ENCODE results near the gene XRCC4. TPM values are rescaled to one million over a fixed set of nuclear protein-coding genes. Genes with fewer than 3 reads are reported as not detected.

Gene XRCC4
- total and polyA plus RNA-seq, 9 of the 15 experiments (the other 6 are each of a cell fraction or from before 2014, with no cell fraction given): 13.6 to 61.6 (median 22.4) TPM

DNA sequence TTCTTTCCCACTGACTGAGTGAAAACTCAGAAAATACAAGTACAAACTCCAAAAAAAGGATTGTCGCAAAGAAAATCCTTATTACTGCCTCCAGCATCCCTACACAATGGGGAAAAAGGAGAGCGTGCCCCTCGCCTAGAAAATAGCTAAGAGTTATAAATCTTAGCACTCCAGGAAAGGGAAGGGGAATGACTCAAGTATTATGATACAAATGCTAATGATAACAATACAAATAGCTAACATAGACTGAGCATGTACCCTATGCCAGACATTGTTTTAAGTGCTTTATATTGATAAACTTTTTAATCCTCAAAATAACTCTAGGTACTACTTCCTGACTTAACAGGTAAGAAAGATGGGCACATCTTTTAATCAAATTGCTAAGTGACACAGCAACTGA lies 323.4 kb downstream of the XRCC4 start (continued):
- TF ChIP-seq, protein P1, sequence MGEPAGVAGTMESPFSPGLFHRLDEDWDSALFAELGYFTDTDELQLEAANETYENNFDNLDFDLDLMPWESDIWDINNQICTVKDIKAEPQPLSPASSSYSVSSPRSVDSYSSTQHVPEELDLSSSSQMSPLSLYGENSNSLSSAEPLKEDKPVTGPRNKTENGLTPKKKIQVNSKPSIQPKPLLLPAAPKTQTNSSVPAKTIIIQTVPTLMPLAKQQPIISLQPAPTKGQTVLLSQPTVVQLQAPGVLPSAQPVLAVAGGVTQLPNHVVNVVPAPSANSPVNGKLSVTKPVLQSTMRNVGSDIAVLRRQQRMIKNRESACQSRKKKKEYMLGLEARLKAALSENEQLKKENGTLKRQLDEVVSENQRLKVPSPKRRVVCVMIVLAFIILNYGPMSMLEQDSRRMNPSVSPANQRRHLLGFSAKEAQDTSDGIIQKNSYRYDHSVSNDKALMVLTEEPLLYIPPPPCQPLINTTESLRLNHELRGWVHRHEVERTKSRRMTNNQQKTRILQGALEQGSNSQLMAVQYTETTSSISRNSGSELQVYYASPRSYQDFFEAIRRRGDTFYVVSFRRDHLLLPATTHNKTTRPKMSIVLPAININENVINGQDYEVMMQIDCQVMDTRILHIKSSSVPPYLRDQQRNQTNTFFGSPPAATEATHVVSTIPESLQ (CRISPR knock-in tag; IDR thresholded peaks at IDR 0.05): no peak
- TF ChIP-seq ZNF217 (CRISPR knock-in tag; IDR thresholded peaks at IDR 0.05) (no peak), SUPT5H (IDR thresholded peaks at IDR 0.05) (no peak), ETV1 (tag; conservative IDR thresholded peaks at IDR 0.05; ENCODE audit: low read depth) (no peak), GATAD2B (IDR thresholded peaks at IDR 0.05; ENCODE audit: borderline replicate concordance) (no peak), TCF7 (IDR thresholded peaks at IDR 0.05; ENCODE audit: borderline replicate concordance) (no peak), ZNF239 (CRISPR knock-in tag; IDR thresholded peaks at IDR 0.05) (no peak), BRD4 (IDR thresholded peaks at IDR 0.05) (no peak)

DNA sequence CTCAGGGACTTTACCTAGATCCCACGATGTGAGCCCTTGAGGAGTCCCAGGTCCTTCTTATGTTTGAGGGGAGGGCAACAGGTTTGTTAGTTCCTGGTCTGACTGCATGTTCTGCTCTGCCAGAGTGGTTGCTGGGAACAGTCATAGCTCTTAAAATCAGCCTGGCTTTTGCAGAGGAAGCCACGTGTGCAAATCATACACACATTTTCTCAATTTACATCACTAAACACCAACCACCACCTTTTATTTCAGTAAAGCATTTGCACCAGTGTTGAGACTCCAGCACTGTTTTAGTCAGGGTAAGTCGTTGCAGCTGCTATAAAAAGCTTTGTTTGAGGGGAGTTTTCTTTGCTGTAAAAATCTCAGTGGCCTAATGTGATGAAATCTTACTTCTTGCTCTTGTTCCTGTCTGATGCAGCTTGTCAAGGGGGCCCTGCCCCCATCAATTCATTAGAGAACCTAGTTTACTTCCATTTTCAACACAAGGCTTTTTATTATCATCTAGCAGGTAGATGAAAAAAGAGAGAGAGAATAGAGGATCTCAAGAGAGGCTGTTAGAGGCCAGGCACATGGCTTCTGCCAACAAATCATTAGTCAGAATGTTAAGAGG lies 323.9 kb downstream of the XRCC4 start:
- H4K20me1 ChIP-seq (replicated peaks; ENCODE audit: control insufficient read depth, insufficient read depth, low read length): no peaks in the 10 kb centered on the region
- in situ Hi-C loops (cut with MboI) (no loop called here), intact Hi-C loops (cut with micrococcal nuclease) (no loop called here)
- ChIA-PET CTCF (ENCODE audit: low intra/inter-chr PET ratio) (no interaction called here), POLR2A (no interaction called here)
- BruUV-seq (replicated peaks): no TSS peak
- no peak overlapping the region for H3K4me3 ChIP-seq
- DNase-seq (ENCODE audit: extremely low read depth in 1 of 4, low spot score in 3 of 4): no peak
- no peaks in the 10 kb centered on the region for H3K36me3 ChIP-seq (ENCODE audit: control insufficient read depth, insufficient read depth, low read length)
- no peaks in the 10 kb centered on the region for H3K9me1 ChIP-seq (ENCODE audit: control insufficient read depth, insufficient read depth, low read length)
- no peak overlapping the region for H3K4me2 ChIP-seq (ENCODE audit: insufficient read depth, low read length)
- H3K9ac ChIP-seq (ENCODE audit: insufficient read depth in 1 of 2, low read depth in 2 of 2, low read length in 2 of 2): no peak overlapping the region
- no peaks in the 10 kb centered on the region for H3K27me3 ChIP-seq (ENCODE audit: control insufficient read depth in 2 of 2, insufficient read depth in 2 of 2, low read length in 2 of 2)
- H3K9me3 ChIP-seq (replicated peaks; ENCODE audit: control insufficient read depth, insufficient read depth, low read depth, low read length): no peaks in the 10 kb centered on the region
- H3K27ac ChIP-seq (ENCODE audit: extremely low read depth, low read depth, low read length): no peak overlapping the region
- no peak overlapping the region for H2AFZ ChIP-seq (ENCODE audit: low read depth, low read length)
- H3K4me1 ChIP-seq (replicated peaks in 1 of 2; ENCODE audit: control insufficient read depth in 2 of 2, insufficient read depth in 2 of 2, low read length in 2 of 2): 0 out of 5 replicates have a peak, but pooled peaks cover 0 to 5% of the 10 kb centered on the region in 2 experiments
- 0% methylated on average over 3 of the region's 3 CpGs for WGBS (ENCODE audit: insufficient coverage, low coverage, missing lambda C conversion rate)
- H3K79me2 ChIP-seq (ENCODE audit: control insufficient read depth, insufficient read depth, low read length): no peaks in the 10 kb centered on the region
- no peak for FAIRE-seq
- no peak for TF ChIP-seq ZNF780A (CRISPR knock-in tag; IDR thresholded peaks at IDR 0.05)
- no peak for TF ChIP-seq CREB3L1 (IDR thresholded peaks at IDR 0.05; ENCODE audit: borderline replicate concordance, low read depth)
- ATAC-seq: no peak
